Prostate gland (tissue), 2 donors: Measurements from ENCODE around the gene C1orf174.

Source experiments
- CTCF ChIP-seq, 4 experiments: fragments of 200-600 bp in 2 of 4; fragments of 450-650 bp in 2 of 4; sonication (generic) in 2 of 4; IDR thresholded peaks; 1 replicate in 3 of 4; 2 replicates in 1 of 4; pipeline ENCODE4 v1.5.1; 2016 to 2019; ENCODE audit warnings: antibody characterized with exemption in 4 of 4, mild to moderate bottlenecking in 2 of 4, moderate library complexity in 2 of 4
- POLR2A ChIP-seq: fragments of 450-650 bp; IDR thresholded peaks from one replicate; pipeline ENCODE4 v1.6.1; 2016; ENCODE audit warnings: antibody characterized with exemption, mild to moderate bottlenecking

GRCh38 chr1:3914331-3914851 is 14.3 kb upstream of the C1orf174 start:
- TF ChIP-seq CTCF (IDR thresholded peaks at IDR 0.05), result no peak
- no peak for TF ChIP-seq POLR2A
